Gastroesophageal sphincter (tissue), 3 donors: ENCODE measurements around the gene TMEM117.

Experiments used
- CTCF ChIP-seq, 4 experiments: fragments of 200-600 bp in 2 of 4; fragments of 450-650 bp in 2 of 4; sonication (generic) in 1 of 4; IDR thresholded peaks; one replicate each; pipeline ENCODE4 v1.5.1; 2017 to 2019; ENCODE audit warnings: antibody characterized with exemption in 4 of 4, mild to moderate bottlenecking in 2 of 4, moderate library complexity in 2 of 4
- POLR2AphosphoS5 ChIP-seq: sonication (generic); formaldehyde crosslinking; IDR thresholded peaks from one replicate; pipeline ENCODE4 v1.6.1; 2017; ENCODE audit warnings: antibody characterized with exemption

- TF ChIP-seq POLR2AphosphoS5 = no peak
- TF ChIP-seq CTCF (IDR thresholded peaks at IDR 0.05) = no peak
Observed at GRCh38 chr12:44036875-44037443, 201.1 kb downstream of the TMEM117 start.
